ENCODE data around the gene MZT2A.
A peak's percentile ranks its signal among the peaks of the same experiment; 100 is the strongest.
"Not testable (repeated sequence)": the region's sequence is repeated elsewhere in the genome, so short reads cannot be mapped to it uniquely, and the experiment has no call there.

Gene MZT2A

GRCh38 chr2:131492015-131492417, at the start of gene MZT2A:
Gene MZT2A, minus strand, starts transcription at chr2:131492397. Its CDS starts 21 bp downstream, at chr2:131492376.
- peak; percentile 49 for DNase-seq (ENCODE audit: low spot score)

DNA sequence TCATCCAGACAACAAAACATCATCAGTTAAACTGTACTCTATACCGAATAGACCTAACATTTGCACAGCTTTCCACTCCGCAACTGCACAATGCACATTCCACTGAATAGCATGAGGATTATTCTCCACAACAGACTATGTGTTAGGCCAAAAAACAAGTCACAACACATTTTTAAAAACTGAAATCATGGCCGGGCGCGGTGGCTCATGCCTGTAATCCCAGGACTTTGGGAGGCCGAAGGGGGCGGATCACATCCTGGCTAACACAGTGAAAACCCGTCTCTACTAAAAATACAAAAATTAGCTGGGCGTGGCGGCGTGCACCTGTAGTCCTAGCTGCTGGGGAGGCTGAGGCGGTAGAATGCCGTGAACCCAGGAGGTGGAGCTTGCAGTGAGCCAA, 46.7 kb upstream of the MZT2A start:
- not testable (repeated sequence) for DNase-seq (ENCODE audit: low spot score)

GRCh38 chr2:131536841-131537240, 44.6 kb upstream of the MZT2A start:
- not testable (repeated sequence) for DNase-seq (ENCODE audit: low spot score)

DNA sequence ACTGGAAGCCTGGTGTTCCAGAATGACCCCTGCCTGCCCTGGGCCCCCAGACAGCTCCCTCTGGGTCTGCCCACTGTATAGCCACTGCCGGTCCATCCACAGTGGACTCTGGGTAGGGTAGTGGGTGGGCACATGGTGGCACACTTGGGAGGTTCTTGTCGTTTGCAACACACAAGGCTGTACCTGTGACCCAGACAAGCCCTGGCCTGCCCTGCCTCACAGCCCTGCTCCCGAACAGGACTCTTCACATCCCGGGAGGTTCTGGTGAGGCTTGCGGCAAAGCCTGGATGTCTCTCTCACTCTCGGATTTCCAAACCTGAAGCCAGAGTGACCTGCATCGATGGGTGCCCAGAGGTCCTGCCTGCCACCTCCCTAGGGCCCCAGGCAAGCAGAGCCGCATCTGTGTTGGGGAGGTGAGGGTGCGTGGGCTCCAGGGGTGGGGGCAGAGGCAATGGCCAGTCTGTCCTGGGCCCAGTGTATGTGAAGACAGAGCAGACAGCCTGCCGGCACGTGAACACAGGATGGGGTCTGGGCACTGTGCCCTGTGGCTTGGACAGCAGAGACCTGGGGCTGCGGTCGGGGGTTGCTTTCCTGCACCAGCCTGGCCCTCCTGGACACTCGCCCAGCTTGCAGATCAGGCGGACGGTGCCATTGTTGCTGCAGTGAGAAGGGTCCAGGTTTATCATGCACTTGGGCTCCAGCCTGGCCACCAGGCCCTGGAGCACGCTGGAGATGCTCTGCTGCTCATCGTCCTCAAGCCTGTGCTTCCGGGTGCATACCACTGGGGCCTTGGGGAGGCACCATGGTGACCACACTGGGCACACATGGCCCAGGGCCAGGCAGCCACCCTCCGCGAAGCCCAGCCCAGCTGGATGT, 44.0 kb upstream of the MZT2A start:
- DNase-seq (ENCODE audit: low spot score), result not testable (repeated sequence)

DNA sequence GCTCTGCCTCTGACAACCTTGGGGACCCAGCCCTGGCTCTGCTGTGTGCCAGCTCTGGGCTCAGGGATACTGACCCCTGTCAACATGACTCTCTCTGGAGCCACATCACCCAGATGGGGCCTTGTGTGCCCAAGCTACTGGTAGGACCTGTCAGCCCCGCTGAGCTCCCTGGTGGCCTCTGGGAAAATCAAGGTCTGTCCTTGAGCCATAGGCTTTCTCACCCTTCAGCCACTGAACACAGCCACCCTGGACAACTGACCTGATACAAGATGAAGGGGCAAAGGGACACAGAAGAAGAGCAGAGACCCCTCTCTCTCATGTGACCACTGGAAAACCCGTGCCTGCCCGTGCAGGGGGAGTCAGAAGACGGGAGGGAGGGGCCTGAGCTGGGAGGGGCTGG, 43.3 kb upstream of the MZT2A start:
- DNase-seq (ENCODE audit: low spot score), result no peak

- not testable (repeated sequence) for DNase-seq (ENCODE audit: low spot score)
Measured at GRCh38 chr2:131534965-131535364, 42.8 kb upstream of the MZT2A start.

DNA sequence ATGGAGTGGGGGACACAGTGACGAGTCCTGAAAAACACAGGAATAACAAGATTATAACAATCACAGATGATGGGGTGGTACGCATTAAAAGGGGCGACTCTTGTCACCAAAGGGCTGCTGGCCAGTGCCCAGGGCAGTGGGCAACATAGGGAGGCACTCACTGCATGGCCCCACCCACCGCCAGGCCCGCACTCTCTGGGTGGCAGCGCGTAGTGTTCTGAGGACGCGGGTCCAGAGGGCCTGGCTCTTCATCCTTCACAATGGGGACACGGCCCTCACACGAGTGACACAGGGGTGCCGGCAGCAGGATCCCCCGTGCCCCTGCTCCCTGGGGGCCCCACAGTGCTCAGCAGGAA, 42.1 kb upstream of the MZT2A start:
- not testable (repeated sequence) for DNase-seq (ENCODE audit: low spot score)

DNA sequence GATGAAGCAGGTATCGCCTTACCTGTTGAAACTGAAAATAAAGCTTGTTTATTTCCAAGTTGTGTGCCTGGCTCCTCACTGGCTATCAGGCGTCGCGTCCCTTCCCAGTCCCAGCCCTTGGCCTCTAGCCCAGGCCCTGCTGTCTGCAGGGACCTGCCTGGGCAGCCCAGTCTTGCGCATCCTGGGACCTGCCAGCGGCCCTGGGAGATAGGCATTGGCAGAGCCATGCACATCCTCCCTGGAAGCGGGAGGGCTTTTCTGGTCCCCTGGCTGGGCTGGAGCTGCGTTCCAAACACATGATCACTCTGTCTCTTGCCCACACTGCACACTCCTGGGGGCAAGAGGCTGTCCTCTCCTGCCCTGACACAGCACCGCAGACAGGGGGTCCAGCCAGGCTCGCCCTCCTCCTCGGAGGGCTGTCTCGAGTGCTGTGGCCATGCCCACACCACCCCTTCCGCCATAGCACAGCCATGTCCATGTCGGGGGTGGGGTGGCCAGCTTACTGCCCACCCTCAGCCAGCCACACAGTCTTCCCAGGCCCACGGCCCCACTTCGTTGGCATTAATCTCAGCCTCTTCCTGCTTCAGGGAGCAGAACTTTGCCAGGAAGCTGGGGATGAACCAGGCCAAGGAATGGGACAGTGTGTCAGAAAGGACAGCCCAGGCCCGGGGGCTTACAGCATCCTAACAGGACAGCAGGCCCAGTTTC, 41.6 kb upstream of the MZT2A start:
- DNase-seq (ENCODE audit: low spot score), result not testable (repeated sequence)

- not testable (repeated sequence) for DNase-seq (ENCODE audit: low spot score)
Measured at GRCh38 chr2:131532723-131533608, 40.8 kb upstream of the MZT2A start.

- not testable (repeated sequence) for DNase-seq (ENCODE audit: low spot score)
Measured at GRCh38 chr2:131531547-131532185, 39.5 kb upstream of the MZT2A start.

DNA sequence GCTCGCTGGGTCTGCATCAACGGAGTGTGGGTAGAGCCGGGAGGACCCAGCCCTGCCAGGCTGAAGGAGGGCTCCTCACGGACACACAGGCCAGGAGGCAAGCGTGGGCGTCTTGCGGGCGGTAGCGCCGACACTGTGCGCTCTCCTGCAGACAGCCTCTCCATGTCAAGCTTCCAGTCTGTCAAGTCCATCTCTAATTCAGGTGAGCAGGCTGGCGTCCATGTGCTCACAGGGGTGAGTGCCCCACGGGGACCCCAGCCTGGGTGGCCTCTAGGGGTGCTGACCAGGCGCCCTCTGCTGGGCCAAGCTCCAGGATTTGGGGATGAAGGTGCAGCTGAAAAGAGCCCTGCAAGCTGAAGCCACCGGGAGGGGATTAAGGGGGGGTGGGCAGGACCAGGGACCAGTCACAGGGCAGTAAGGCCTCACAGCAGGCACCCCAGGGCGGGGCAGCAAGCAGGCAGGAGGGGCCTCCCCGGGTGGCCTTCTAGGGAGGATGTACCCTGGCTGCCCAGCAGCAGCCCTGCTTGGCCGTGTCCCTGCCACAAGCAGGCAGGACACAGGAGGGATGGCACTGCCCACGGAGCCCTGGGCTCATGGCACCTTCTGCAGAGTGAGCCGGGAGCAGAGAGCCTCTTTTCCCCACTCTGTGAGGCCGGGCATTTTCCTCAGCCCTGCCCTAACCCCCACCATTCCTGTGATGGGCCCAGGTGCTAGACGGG, 38.6 kb upstream of the MZT2A start:
- DNase-seq (ENCODE audit: low spot score), result not testable (repeated sequence)

DNA sequence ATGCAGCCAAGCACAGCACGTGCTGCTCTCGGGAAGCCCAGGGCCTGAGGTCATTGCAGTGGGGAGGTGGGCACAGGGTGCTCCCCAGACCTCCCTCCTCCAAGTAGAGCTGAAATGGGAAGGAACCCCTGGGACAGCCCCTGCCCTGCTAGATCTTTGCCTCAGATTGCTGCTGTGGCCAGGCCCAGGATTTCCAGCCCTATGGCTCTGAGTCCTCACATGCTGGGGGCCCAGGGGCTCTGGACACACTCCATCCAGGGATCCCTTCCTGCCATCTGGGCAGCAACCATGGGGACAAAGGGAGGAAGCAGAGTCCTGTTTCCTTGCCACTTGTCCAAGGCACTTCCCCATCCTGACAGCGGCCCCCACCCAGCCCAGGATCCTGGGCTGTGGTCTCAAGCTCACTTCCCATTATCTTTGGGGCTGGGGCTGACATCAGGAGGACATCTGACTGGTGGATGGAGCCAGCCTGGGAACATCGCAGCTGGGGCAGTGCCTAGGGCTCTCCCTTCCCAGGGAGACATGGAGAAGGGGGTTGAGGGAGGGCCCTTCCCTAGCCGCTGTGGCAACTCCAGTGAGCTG, 37.8 kb upstream of the MZT2A start:
- DNase-seq (ENCODE audit: low spot score), result not testable (repeated sequence)

DNA sequence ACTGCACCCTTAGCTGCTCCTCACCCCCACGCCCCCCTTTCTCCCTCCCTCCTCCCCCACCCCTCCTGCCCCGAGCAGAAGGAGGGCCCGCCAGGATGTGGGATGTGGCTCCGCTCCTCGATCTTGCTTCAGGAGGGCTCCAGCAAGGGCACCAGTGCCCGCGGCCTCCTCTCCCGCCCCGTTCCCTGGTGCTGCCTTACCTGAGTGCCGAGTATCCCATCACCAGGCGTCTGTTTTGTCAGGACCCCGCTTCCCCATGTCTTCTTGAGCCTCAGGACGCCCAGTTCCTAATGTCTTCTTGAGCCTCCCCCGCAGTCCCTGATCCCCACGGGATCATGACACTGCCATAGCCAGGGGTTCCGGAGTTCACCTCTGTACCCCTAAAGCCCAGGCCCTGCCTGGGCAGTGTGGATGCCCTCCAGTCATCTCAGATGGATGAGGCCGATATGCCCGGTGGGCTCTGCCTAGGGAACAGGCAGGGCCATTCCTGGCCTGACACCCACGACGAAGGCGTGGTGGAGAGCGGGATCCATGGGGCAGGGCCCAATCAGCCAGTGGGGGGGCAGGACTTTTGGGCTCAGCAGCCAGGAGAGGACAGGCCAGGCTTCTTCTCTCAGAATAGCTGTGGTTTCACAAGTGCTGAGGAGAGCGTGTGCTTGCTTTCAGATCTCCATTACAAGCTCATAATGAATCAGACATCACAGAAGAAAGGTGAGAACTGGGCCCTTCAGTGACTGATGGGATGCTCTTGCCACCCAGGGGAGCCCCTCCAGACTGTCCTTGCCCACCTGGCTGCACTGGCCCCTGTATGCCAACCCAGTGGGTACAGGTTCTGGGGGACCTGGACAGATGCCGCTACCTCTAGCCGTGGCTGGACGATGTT, 37.0 kb upstream of the MZT2A start:
- DNase-seq (ENCODE audit: low spot score), result not testable (repeated sequence)

DNA sequence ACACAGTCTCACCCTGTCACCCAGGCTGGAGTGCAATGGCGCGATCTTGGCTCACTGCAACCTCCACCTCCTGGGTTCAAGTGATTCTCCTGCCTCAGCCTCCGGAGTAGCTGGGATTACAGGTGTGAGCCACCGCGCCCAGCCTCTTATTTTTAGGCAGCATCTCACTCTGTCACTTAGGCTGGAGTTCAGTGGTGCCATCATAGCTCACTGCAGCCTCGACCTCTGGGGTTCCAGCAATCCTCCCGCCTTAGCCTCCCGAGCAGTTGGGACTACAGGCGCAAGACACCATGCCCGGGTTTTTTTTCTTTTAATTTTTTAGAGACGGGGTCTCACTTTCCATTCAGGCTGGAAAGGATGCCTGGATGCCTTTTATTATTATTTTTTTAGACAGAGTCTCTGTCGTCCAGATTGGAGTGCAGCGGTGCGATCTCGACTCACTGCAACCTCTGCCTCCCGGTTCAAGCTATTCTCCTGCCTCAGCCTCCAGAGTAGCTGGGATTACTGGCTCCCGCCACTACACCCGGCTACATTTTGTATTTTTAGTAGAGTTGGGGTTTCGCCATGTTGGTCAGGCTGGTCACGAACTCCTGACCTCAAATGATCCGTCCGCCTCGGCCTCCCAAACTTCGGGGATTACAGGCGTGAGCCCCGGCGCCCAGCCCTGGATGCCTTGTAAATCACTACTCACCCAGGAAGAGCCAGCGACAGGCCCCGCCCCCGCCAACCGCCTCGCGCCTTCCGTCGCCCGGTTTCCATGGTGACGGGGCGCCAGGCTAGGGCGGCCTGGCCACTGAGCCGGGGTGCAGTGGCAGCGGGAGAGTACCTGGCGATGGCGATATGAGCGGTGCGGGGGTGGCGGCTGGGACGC, 35.2 kb upstream of the MZT2A start, which contains the start of gene CCDC74A:
CCDC74A (plus strand) TSS at position 758 of the 871 bp plus-strand sequence; CDS start at position 841, 83 bp downstream.
- not testable (repeated sequence) for DNase-seq (ENCODE audit: low spot score)

DNA sequence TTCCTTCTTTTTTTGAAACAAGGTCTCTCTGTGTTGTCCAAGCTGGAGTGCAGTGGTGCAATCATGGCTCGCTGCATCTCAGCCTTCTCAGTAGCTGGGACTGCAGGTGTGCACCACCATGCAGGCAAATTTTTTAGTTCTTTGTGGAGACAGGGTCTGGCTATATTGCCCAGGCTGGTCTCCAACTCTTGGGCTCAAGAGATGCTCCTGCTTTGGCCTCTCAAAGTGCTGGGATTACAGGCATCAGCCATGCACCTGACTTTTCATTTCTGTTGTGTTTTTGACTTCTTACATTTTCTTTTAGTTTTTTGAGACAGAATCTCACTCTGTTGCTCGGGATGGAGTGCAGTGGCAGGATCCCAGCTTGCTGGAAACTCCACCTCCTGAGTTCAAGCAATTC, 33.1 kb upstream of the MZT2A start:
- DNase-seq (ENCODE audit: low spot score), result not testable (repeated sequence)

DNA sequence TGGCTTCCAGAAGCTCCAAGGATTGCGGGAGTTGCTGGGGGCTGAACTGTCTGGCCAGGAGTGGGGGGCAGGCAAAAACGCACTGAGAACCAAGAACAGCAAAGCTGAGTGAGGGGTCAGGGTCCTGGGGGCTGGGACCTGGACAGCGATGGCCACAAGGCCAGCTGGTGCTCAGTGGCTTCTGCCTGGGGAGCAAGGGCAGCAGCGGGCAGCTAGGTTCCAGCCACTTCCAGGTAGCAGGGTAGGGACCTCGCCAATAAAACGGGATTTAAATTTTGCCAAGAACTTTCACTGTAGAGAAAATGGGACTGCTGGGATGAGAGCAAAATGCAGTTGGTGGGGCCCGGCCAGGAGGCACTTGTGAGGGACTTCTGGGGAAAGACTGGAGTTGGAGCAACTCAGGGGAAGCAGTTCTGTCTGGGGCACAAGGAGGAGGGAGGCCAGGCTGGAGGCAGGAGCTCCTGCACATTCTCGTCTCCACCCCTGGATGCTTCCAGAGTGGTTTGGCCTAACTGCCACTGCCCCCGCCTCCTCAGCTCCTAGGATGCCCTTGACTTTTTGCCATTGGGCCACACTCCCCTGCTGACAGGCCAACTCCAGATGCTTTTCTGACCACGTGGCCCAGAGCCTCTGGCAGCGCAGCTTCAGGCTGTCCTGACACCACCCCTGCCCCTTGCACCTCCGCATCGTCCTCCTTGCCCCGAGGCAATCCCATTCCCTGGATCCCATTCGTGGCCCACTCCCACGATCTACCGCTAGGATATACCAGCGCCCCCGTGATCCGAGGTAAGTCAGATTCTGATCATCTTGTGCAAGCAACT, 30.0 kb upstream of the MZT2A start:
- DNase-seq (ENCODE audit: low spot score), result no peak

- not testable (repeated sequence) for DNase-seq (ENCODE audit: low spot score)
Measured at GRCh38 chr2:131521524-131521923, 29.3 kb upstream of the MZT2A start.

DNA sequence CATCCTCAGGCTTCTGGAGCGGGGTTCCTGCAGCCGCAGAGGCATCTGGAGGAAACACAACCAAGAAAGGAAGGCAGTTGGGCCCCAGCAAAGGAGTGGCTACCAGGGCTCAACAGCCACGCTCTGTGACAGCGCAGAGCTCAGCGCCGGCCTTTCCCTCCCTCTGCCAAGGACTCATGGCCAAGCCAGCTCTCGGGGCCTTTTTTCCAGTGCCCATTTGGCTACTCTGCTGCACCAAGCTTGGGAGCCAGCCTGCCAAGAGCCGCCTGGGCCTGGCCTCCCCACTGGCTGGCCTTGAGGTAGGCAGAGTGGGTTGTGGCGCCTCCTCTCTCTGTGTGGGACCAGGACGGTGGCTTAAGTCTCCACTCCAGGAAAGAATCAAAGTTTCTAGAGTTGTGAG, 28.3 kb upstream of the MZT2A start:
- DNase-seq (ENCODE audit: low spot score), result no peak

Measured in GM03348 (cell line).